Hepatocyte (in vitro differentiated cells): ENCODE results near the gene GRK3. TPM values are rescaled to one million over a fixed set of nuclear protein-coding genes. Genes with fewer than 3 reads are reported as not detected.

Experiments
- DNase-seq: peaks from one replicate; pipeline ENCODE4 v3.0.0-alpha.2; 2016; ENCODE audit warnings: low spot score
- H2AFZ ChIP-seq: fragments of 200-600 bp; sonication (generic); 2 replicates; pipeline ENCODE4 v1.6.0; 2016; ENCODE audit warnings: antibody characterized with exemption, mild to moderate bottlenecking
- H3K27ac ChIP-seq: fragments of 200-600 bp; sonication (generic); 2 replicates; pipeline ENCODE4 v1.5.1; 2016; ENCODE audit warnings: mild to moderate bottlenecking
- H3K27me3 ChIP-seq: fragments of 200-600 bp; sonication (generic); 2 replicates; pipeline ENCODE4 v1.6.1; 2016
- H3K36me3 ChIP-seq: fragments of 200-600 bp; sonication (generic); replicated peaks from 2 replicates; pipeline ENCODE4 v1.5.1; 2016; ENCODE audit warnings: low read depth; ENCODE audit not compliant: insufficient read depth
- H3K4me1 ChIP-seq: fragments of 200-600 bp; sonication (generic); 2 replicates; pipeline ENCODE4 v1.5.1; 2016; ENCODE audit warnings: mild to moderate bottlenecking, moderate library complexity; ENCODE audit not compliant: insufficient read depth
- H3K4me2 ChIP-seq: fragments of 200-600 bp; sonication (generic); 2 replicates; pipeline ENCODE4 v1.6.0; 2016
- H3K4me3 ChIP-seq: fragments of 200-600 bp; sonication (generic); 2 replicates; pipeline ENCODE4 v1.5.1; 2016; ENCODE audit warnings: mild to moderate bottlenecking
- H3K79me2 ChIP-seq: fragments of 200-600 bp; sonication (generic); 2 replicates; pipeline ENCODE4 v1.6.0; 2017; ENCODE audit warnings: mild to moderate bottlenecking
- H3K9me2 ChIP-seq: fragments of 200-600 bp; sonication (generic); replicated peaks from 2 replicates; pipeline ENCODE4 v1.6.0; 2017; ENCODE audit warnings: mild to moderate bottlenecking; ENCODE audit not compliant: insufficient read depth
- H3K9me3 ChIP-seq: fragments of 200-600 bp; sonication (generic); 2 replicates; pipeline ENCODE4 v1.5.1; 2016; ENCODE audit warnings: low read depth, mild to moderate bottlenecking
- H4K20me1 ChIP-seq: fragments of 200-600 bp; sonication (generic); 2 replicates; pipeline ENCODE4 v1.6.0; 2016; ENCODE audit warnings: mild to moderate bottlenecking; ENCODE audit not compliant: insufficient read depth, poor library complexity, severe bottlenecking
- EZH2 ChIP-seq: fragments of 200-600 bp; sonication (generic); IDR thresholded peaks from 2 replicates; pipeline ENCODE4 v1.6.1; 2016; ENCODE audit warnings: antibody characterized with exemption, mild to moderate bottlenecking, borderline replicate concordance
- EZH2phosphoT487 ChIP-seq: fragments of 200-600 bp; sonication (generic); IDR thresholded peaks from one replicate; pipeline ENCODE4 v1.6.1; 2018; ENCODE audit warnings: antibody characterized with exemption, mild to moderate bottlenecking, low read depth, moderate library complexity; ENCODE audit not compliant: unreplicated experiment, severe bottlenecking
- WGBS: methylation state at CpG from one replicate; pipeline ENCODE4 v1.1.6; 2016; ENCODE audit warnings: low lambda C conversion rate; ENCODE audit errors: missing lambda C conversion rate; 5-methylcytosine and 5-hydroxymethylcytosine counted together
- polyA plus RNA-seq: library from polyadenylated mRNA; unstranded; fragments of >200 nt; fragmentation: Nextera tagmentation; extraction: Ambion mirVana; gene quantifications from 2 replicates; pipeline ENCODE4 v1.2.1, GENCODE V29; 2016
- total RNA-seq: library from RNA; depleted of rRNA; stranded (reverse); fragments of >200 nt; gene quantifications from 2 replicates; pipeline ENCODE4 v1.2.3, GENCODE V29; 2014
- TF ChIP-seq, protein P1 (sequence below): fragments of 200-600 bp; sonication (generic); IDR thresholded peaks from 2 replicates; pipeline ENCODE4 v1.5.1; 2016; ENCODE audit warnings: antibody characterized with exemption, mild to moderate bottlenecking; ENCODE audit not compliant: poor library complexity

Gene GRK3
- total and polyA plus RNA-seq, 2 experiments from 2014 or later = 1.5 to 7.1 TPM

DNA sequence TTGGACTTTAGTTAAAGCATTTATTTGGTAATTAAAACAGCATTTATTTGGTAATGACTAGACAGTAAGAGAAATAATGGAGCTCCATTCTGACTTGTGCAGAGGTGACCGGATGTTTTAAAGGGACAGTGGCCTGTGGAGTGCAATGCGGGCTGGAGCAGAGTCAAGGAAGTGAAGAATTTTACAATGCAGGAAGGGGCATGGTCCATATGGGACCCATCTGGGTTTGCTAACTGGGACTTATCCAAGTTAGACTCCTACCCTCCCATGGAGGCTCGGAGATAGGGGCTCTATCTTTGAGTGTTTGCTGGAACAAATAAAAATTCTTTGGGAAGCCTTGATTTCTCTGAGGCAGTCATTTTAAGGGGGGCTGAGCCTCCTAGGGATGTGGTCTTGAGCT, 117.6 kb downstream of the GRK3 start:
- Histone ChIP-seq H3K4me2 (no peak overlapping the region), H3K4me1 (no peaks in the 10 kb centered on the region), H3K79me2 (no peaks in the 10 kb centered on the region), H3K27ac (no peak overlapping the region), H2AFZ (no peak overlapping the region), H3K9me3 (no peaks in the 10 kb centered on the region), H3K36me3 (no peaks in the 10 kb centered on the region), H3K9me2 (no peaks in the 10 kb centered on the region), H4K20me1 (no peaks in the 10 kb centered on the region), H3K4me3 (no peak overlapping the region), H3K27me3 (no peaks in the 10 kb centered on the region)
- no peak for TF ChIP-seq EZH2phosphoT487
- TF ChIP-seq, protein P1, sequence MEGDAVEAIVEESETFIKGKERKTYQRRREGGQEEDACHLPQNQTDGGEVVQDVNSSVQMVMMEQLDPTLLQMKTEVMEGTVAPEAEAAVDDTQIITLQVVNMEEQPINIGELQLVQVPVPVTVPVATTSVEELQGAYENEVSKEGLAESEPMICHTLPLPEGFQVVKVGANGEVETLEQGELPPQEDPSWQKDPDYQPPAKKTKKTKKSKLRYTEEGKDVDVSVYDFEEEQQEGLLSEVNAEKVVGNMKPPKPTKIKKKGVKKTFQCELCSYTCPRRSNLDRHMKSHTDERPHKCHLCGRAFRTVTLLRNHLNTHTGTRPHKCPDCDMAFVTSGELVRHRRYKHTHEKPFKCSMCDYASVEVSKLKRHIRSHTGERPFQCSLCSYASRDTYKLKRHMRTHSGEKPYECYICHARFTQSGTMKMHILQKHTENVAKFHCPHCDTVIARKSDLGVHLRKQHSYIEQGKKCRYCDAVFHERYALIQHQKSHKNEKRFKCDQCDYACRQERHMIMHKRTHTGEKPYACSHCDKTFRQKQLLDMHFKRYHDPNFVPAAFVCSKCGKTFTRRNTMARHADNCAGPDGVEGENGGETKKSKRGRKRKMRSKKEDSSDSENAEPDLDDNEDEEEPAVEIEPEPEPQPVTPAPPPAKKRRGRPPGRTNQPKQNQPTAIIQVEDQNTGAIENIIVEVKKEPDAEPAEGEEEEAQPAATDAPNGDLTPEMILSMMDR = no peak
- TF ChIP-seq EZH2 = no peak
- no peak for DNase-seq
- 73% methylated on average over 3 of the region's 3 CpGs for WGBS

DNA sequence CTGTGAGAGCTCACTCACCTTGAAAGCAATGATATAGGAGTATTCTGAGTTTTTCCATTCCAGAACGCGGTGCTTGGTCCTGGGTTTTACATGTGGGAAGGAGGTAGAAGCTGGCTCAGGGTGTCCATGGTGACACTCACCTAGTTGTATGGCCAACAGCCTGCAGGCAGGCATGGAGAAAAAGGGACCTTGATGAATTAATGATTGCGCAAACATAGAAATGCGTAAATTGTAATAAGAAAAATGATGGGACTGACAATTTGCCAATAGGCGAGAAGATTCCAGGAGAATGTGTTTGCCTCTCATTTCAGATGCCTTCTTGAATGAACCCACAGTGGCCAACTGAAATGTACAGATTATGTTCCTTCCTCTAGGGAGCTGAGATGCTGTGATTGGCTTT, 124.2 kb downstream of the GRK3 start:
- H2AFZ ChIP-seq = no peak overlapping the region
- no peaks in the 10 kb centered on the region for H3K9me2 ChIP-seq
- H3K4me2 ChIP-seq = no peak overlapping the region
- no peaks in the 10 kb centered on the region for H3K27me3 ChIP-seq
- no peaks in the 10 kb centered on the region for H3K9me3 ChIP-seq
- H3K36me3 ChIP-seq = no peaks in the 10 kb centered on the region
- DNase-seq = no peak
- H3K27ac ChIP-seq = no peak overlapping the region
- no peak overlapping the region for H3K4me3 ChIP-seq
- H3K79me2 ChIP-seq = no peaks in the 10 kb centered on the region
- 96% methylated on average over 5 of the region's 5 CpGs for WGBS
- H3K4me1 ChIP-seq = no peaks in the 10 kb centered on the region
- TF ChIP-seq, protein P1 = no peak
- TF ChIP-seq EZH2 (no peak), EZH2phosphoT487 (no peak)
- H4K20me1 ChIP-seq = no peaks in the 10 kb centered on the region

DNA sequence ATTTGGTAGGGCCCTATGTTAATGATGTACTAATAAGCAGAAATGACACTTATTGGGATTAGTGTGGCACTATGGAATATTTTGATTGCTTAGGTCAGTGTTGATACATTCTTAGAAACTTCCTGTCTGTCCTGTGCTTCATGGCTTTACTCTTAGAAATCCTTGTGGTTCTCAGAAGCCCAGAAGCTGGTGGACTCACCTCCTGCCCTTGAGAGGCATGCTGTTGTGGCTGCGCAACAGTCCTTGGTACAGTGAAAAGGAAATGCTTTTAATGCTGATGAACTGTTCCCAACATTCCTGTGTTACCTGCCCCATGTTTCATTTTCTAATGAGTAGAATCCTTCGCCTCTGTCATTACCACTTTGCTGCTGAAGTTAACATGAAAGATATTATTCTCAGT, 125.2 kb downstream of the GRK3 start:
- Histone ChIP-seq H3K27ac (no peak overlapping the region), H4K20me1 (no peaks in the 10 kb centered on the region), H3K4me3 (no peak overlapping the region), H3K9me2 (no peaks in the 10 kb centered on the region), H3K79me2 (no peaks in the 10 kb centered on the region), H3K27me3 (no peaks in the 10 kb centered on the region), H3K36me3 (no peaks in the 10 kb centered on the region), H2AFZ (no peak overlapping the region), H3K4me2 (no peak overlapping the region), H3K9me3 (no peaks in the 10 kb centered on the region), H3K4me1 (no peaks in the 10 kb centered on the region)
- no peak for DNase-seq
- no peak for TF ChIP-seq EZH2
- TF ChIP-seq, protein P1 = no peak
- TF ChIP-seq EZH2phosphoT487 = no peak
- 98% methylated on average over 2 of the region's 2 CpGs for WGBS

DNA sequence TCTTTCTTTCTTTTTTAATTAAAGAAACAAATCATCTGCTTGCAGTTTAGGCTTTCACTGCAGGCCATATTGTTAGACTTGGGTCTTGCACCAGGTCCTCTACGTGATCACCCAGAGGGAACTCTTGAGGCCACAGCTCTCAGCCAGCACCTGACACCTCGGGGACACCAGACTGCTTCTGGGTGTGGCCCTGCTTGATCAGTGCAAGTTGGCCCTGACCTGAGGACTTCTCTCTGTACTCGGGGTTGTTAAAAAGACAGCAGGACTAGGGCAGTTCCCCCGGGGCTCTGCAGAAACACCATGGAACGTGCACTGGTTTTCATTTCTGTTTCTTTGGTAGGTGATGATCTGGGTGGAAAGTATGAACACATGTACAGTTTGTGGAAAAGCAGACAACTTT, 126.3 kb downstream of the GRK3 start:
- no peaks in the 10 kb centered on the region for H3K9me2 ChIP-seq
- TF ChIP-seq, protein P1 = no peak
- TF ChIP-seq EZH2phosphoT487 (no peak), EZH2 (no peak)
- no peak overlapping the region for H3K27ac ChIP-seq
- H2AFZ ChIP-seq = no peak overlapping the region
- WGBS = 76% methylated on average over 5 of the region's 5 CpGs
- no peak for DNase-seq
- no peaks in the 10 kb centered on the region for H3K9me3 ChIP-seq
- no peaks in the 10 kb centered on the region for H3K27me3 ChIP-seq
- H3K4me1 ChIP-seq = no peaks in the 10 kb centered on the region
- H3K36me3 ChIP-seq = no peaks in the 10 kb centered on the region
- no peaks in the 10 kb centered on the region for H4K20me1 ChIP-seq
- no peak overlapping the region for H3K4me2 ChIP-seq
- no peak overlapping the region for H3K4me3 ChIP-seq
- no peaks in the 10 kb centered on the region for H3K79me2 ChIP-seq
